Liver (tissue), 9 donors: Measurements from ENCODE around the gene MDGA2. TPM values are rescaled to one million over a fixed set of nuclear protein-coding genes. Genes with fewer than 3 reads are reported as not detected.

Experiments used
- DNase-seq: peaks from one replicate; pipeline ENCODE4 v3.0.0-alpha.2; 2017; ENCODE audit warnings: low spot score
- H3K27ac ChIP-seq, 2 donors: one replicate each; pipeline ENCODE4 v1.7.0; 2013; ENCODE audit warnings: inconsistent platforms in 2 of 2, low read length in 2 of 2, control low read depth in 1 of 2, low read depth in 1 of 2, mild to moderate bottlenecking in 1 of 2
- H3K27me3 ChIP-seq, 4 donors: one replicate each; pipeline versions ENCODE4 v1.6.1 to v1.7.0; 2013; ENCODE audit warnings: low read length in 3 of 4, inconsistent platforms in 1 of 4, mild to moderate bottlenecking in 1 of 4, moderate library complexity in 1 of 4; ENCODE audit not compliant: control insufficient read depth in 4 of 4, insufficient read depth in 4 of 4
- H3K36me3 ChIP-seq, 4 donors: one replicate each; pipeline versions ENCODE4 v1.6.1 to v1.7.0; 2013; ENCODE audit warnings: low read length in 3 of 4, mild to moderate bottlenecking in 3 of 4, low read depth in 1 of 4, moderate library complexity in 1 of 4; ENCODE audit not compliant: control insufficient read depth in 4 of 4, insufficient read depth in 3 of 4
- H3K4me1 ChIP-seq, 4 donors: one replicate each; pipeline versions ENCODE4 v1.6.1 to v1.7.0; 2013; ENCODE audit warnings: low read length in 3 of 4, mild to moderate bottlenecking in 3 of 4, moderate library complexity in 1 of 4; ENCODE audit not compliant: control insufficient read depth in 4 of 4, insufficient read depth in 4 of 4
- H3K4me3 ChIP-seq, 3 donors: one replicate each; pipeline versions ENCODE4 v1.6.1 to v1.7.0; 2013; ENCODE audit warnings: low read length in 3 of 3, control low read depth in 1 of 3, low read depth in 1 of 3, mild to moderate bottlenecking in 1 of 3
- H3K9ac ChIP-seq, 2 donors: one replicate each; pipeline ENCODE4 v1.7.0; 2013; ENCODE audit warnings: low read length in 2 of 2, mild to moderate bottlenecking in 2 of 2, moderate library complexity in 2 of 2, control low read depth in 1 of 2, low read depth in 1 of 2
- H3K9me3 ChIP-seq, 4 donors: one replicate each; pipeline versions ENCODE4 v1.6.1 to v1.7.0; 2013; ENCODE audit warnings: low read length in 3 of 4; ENCODE audit not compliant: control insufficient read depth in 4 of 4
- ATF3 ChIP-seq: IDR thresholded peaks from 2 replicates; pipeline ENCODE4 v1.6.1; 2016; ENCODE audit warnings: antibody characterized with exemption
- CTCF ChIP-seq: fragments of 150-350 bp; IDR thresholded peaks from 2 replicates; pipeline ENCODE4 v1.5.1; 2017; ENCODE audit warnings: improper control_type of control experiment, low read depth, low read length; ENCODE audit not compliant: missing input control
- EGR1 ChIP-seq, 2 donors: IDR thresholded peaks; 2 replicates each; pipeline ENCODE4 v1.6.1; 2016 to 2018; ENCODE audit warnings: antibody characterized with exemption in 2 of 2, low read depth in 2 of 2
- FOXA1 ChIP-seq: IDR thresholded peaks from 2 replicates; pipeline ENCODE4 v1.6.1; 2016; ENCODE audit warnings: antibody characterized with exemption
- FOXA2 ChIP-seq: IDR thresholded peaks from 2 replicates; pipeline ENCODE4 v1.6.1; 2016; ENCODE audit warnings: antibody characterized with exemption
- GABPA ChIP-seq, 2 donors: IDR thresholded peaks in 1 of 2; conservative IDR thresholded peaks in 1 of 2; 2 replicates each; pipeline ENCODE4 v1.6.1; 2016; ENCODE audit warnings: antibody characterized with exemption in 2 of 2, mild to moderate bottlenecking in 1 of 2, moderate library complexity in 1 of 2
- HNF4A ChIP-seq, 2 donors: conservative IDR thresholded peaks; 2 replicates each; pipeline ENCODE4 v1.6.1; 2016; ENCODE audit warnings: antibody characterized with exemption in 2 of 2, mild to moderate bottlenecking in 2 of 2
- HNF4G ChIP-seq: IDR thresholded peaks from 2 replicates; pipeline ENCODE4 v1.6.1; 2016; ENCODE audit warnings: antibody characterized with exemption
- JUND ChIP-seq, 2 donors: IDR thresholded peaks; 2 replicates each; pipeline ENCODE4 v1.6.1; 2016; ENCODE audit warnings: antibody characterized with exemption in 2 of 2
- MAX ChIP-seq: IDR thresholded peaks from 2 replicates; pipeline ENCODE4 v1.6.1; 2016; ENCODE audit warnings: antibody characterized with exemption
- NR2F2 ChIP-seq: IDR thresholded peaks from 2 replicates; pipeline ENCODE4 v1.6.1; 2016; ENCODE audit warnings: antibody characterized with exemption
- RAD21 ChIP-seq, 2 donors: IDR thresholded peaks; 2 replicates each; pipeline ENCODE4 v1.6.1; 2016; ENCODE audit warnings: antibody characterized with exemption in 2 of 2, mild to moderate bottlenecking in 2 of 2
- REST ChIP-seq: IDR thresholded peaks from 2 replicates; pipeline ENCODE4 v1.6.1; 2016; ENCODE audit warnings: antibody characterized with exemption, mild to moderate bottlenecking
- RXRA ChIP-seq, 2 donors: IDR thresholded peaks; 2 replicates each; pipeline ENCODE4 v1.6.1; 2017 to 2018; ENCODE audit warnings: antibody characterized with exemption in 2 of 2, mild to moderate bottlenecking in 1 of 2
- SP1 ChIP-seq: IDR thresholded peaks from 2 replicates; pipeline ENCODE4 v1.6.1; 2018; ENCODE audit warnings: antibody characterized with exemption, mild to moderate bottlenecking
- TAF1 ChIP-seq: conservative IDR thresholded peaks from 2 replicates; pipeline ENCODE4 v1.6.1; 2016; ENCODE audit warnings: antibody characterized with exemption, mild to moderate bottlenecking
- YY1 ChIP-seq: IDR thresholded peaks from 2 replicates; pipeline ENCODE4 v1.6.1; 2016; ENCODE audit warnings: antibody characterized with exemption, mild to moderate bottlenecking
- ZBTB33 ChIP-seq: IDR thresholded peaks from 2 replicates; pipeline ENCODE4 v1.6.1; 2016; ENCODE audit warnings: antibody characterized with exemption
- WGBS: extraction: QIAGEN DNeasy Blood & Tissue Kit; methylation state at CpG from one replicate; pipeline ENCODE4 v1.1.7; 2013; 5-methylcytosine and 5-hydroxymethylcytosine counted together
- polyA plus RNA-seq, 2 donors: library from polyadenylated mRNA; stranded (reverse) in 1 of 2; unstranded in 1 of 2; fragments of 200-250 nt in 1 of 2; fragments of >200 nt in 1 of 2; fragmentation: Nextera tagmentation in 1 of 2; extraction: Ambion mirVana in 1 of 2; gene quantifications; one replicate each; pipeline versions ENCODE4 v1.2.1 to v1.2.3, GENCODE V29; 2013 to 2015
- total RNA-seq, 2 donors: library from RNA; depleted of rRNA; stranded (reverse); fragments of >200 nt; gene quantifications; one replicate each; pipeline ENCODE4 v1.2.3, GENCODE V29; 2014
- donor health status: healthy.
- donor health status: healthy.
- donor health status: healthy.
- donor health status: healthy.
- donor health status: healthy.

Gene MDGA2
- total and polyA plus RNA-seq, 4 donors, result 0.05 to 0.33 (median 0.19) TPM

GRCh38 chr14:47040550-47040949 lies 634.9 kb downstream of the MDGA2 start:
- no peak for DNase-seq
- Histone ChIP-seq H3K4me1 (no peaks in the 10 kb centered on the region), H3K36me3 (no peaks in the 10 kb centered on the region), H3K27ac (no peak overlapping the region), H3K4me3 (no peak overlapping the region), H3K27me3 (no peaks in the 10 kb centered on the region), H3K9ac (no peak overlapping the region), H3K9me3 (no peaks in the 10 kb centered on the region)
- 3% methylated on average over 1 of the region's 1 CpG for WGBS
- TF ChIP-seq HNF4A (conservative IDR thresholded peaks at IDR 0.05) (peak in 1 of 2 donors; percentile 16), RAD21 (IDR thresholded peaks at IDR 0.05) (peak; percentile 81 to 90), FOXA1 (no peak), CTCF (peak; percentile 47)

GRCh38 chr14:47039336-47039735 lies 636.1 kb downstream of the MDGA2 start:
- H3K9ac ChIP-seq, result no peak overlapping the region
- no peak for TF ChIP-seq HNF4G
- TF ChIP-seq RAD21 (IDR thresholded peaks at IDR 0.05), result no peak
- no peak overlapping the region for H3K27ac ChIP-seq
- no peak overlapping the region for H3K4me3 ChIP-seq
- H3K4me1 ChIP-seq, result no peaks in the 10 kb centered on the region
- H3K27me3 ChIP-seq, result no peaks in the 10 kb centered on the region
- H3K36me3 ChIP-seq, result no peaks in the 10 kb centered on the region
- H3K9me3 ChIP-seq, result no peaks in the 10 kb centered on the region
- no peak for DNase-seq

- TF ChIP-seq HNF4G (no peak), FOXA1 (no peak), HNF4A (conservative IDR thresholded peaks at IDR 0.05) (no peak), CTCF (no peak), REST (no peak), RAD21 (IDR thresholded peaks at IDR 0.05) (no peak), RXRA (IDR thresholded peaks at IDR 0.05) (no peak), SP1 (no peak), YY1 (no peak), GABPA (IDR thresholded peaks at IDR 0.05 in 1 of 2, conservative IDR thresholded peaks at IDR 0.05 in 1 of 2) (no peak), FOXA2 (no peak), EGR1 (IDR thresholded peaks at IDR 0.05; ENCODE audit: low read depth in 2 of 2) (no peak), ZBTB33 (no peak), JUND (IDR thresholded peaks at IDR 0.05) (no peak), NR2F2 (no peak), MAX (no peak), TAF1 (no peak), ATF3 (no peak)
Measured at GRCh38 chr14:47022721-47023120, 652.7 kb downstream of the MDGA2 start.

More at GRCh38 chr14:47022721-47023120, 652.7 kb downstream of the MDGA2 start:
- H3K36me3 ChIP-seq, result no peaks in the 10 kb centered on the region
- H3K27ac ChIP-seq, result no peak overlapping the region
- 71% methylated on average over 2 of the region's 2 CpGs for WGBS
- H3K4me1 ChIP-seq, result peaks cover 0 to 7% (median 0%) of the 10 kb centered on the region in 4 donors
- no peak overlapping the region for H3K4me3 ChIP-seq
- H3K27me3 ChIP-seq, result no peaks in the 10 kb centered on the region
- no peak for DNase-seq
- H3K9ac ChIP-seq, result no peak overlapping the region
- no peaks in the 10 kb centered on the region for H3K9me3 ChIP-seq
